K562 (cell line): Measurements from ENCODE around the gene KDELR3. TPM values are rescaled to one million over a fixed set of nuclear protein-coding genes. Genes with fewer than 3 reads are reported as not detected.

Source experiments
- CHD2 ChIP-seq: IDR thresholded peaks from 2 replicates; pipeline ENCODE4 v1.6.1; 2011; ENCODE audit warnings: low read depth, low read length
- E2F6 ChIP-seq, 2 experiments: IDR thresholded peaks; 2 replicates each; pipeline ENCODE4 v1.6.1; 2011; ENCODE audit warnings: borderline replicate concordance in 1 of 2, control low read depth in 1 of 2, low read depth in 1 of 2, low read length in 1 of 2, mild to moderate bottlenecking in 1 of 2, mixed read lengths in 1 of 2, moderate library complexity in 1 of 2; ENCODE audit not compliant: insufficient read depth in 1 of 2, insufficient read length in 1 of 2, poor library complexity in 1 of 2, severe bottlenecking in 1 of 2; ENCODE audit errors: extremely low read depth in 1 of 2
- ELK3 ChIP-seq: fragments of 450-650 bp; formaldehyde crosslinking; IDR thresholded peaks from 2 replicates; pipeline ENCODE4 v1.4.0; 2020; ENCODE audit warnings: mild to moderate bottlenecking
- FOXK2 ChIP-seq, 2 experiments: fragments of 450-650 bp; IDR thresholded peaks in 1 of 2; conservative IDR thresholded peaks in 1 of 2; 2 replicates each; pipeline ENCODE4 v1.6.1; 2016; ENCODE audit warnings: low read depth in 2 of 2, mild to moderate bottlenecking in 1 of 2
- HIVEP1 ChIP-seq: fragments of 250-450 bp; sonication (Bioruptor Pico); IDR thresholded peaks from 2 replicates; pipeline ENCODE4 v1.4.0; 2020; ENCODE audit warnings: mild to moderate bottlenecking
- HNRNPH1 ChIP-seq: fragments of 200-400 bp; formaldehyde crosslinking; optimal IDR thresholded peaks from 2 replicates; pipeline ENCODE3; 2017; ENCODE audit warnings: low read depth, mild to moderate bottlenecking, low read length, moderate library complexity
- MXD1 ChIP-seq: fragments of 250-450 bp; sonication (Bioruptor Pico); IDR thresholded peaks from 2 replicates; pipeline ENCODE4 v1.8.0; 2021; ENCODE audit warnings: borderline replicate concordance, mild to moderate bottlenecking, moderate library complexity; ENCODE audit not compliant: poor library complexity, severe bottlenecking
- NCOR1 ChIP-seq: fragments of 450-650 bp; IDR thresholded peaks from 2 replicates; pipeline ENCODE4 v1.6.1; 2016; ENCODE audit warnings: mild to moderate bottlenecking, moderate library complexity
- NEUROD1 ChIP-seq: fragments of 150-350 bp; IDR thresholded peaks from 2 replicates; pipeline ENCODE4 v1.6.1; 2014; ENCODE audit warnings: borderline replicate concordance, low read length, low read depth; ENCODE audit not compliant: partially characterized antibody
- NR0B1 ChIP-seq: fragments of 450-650 bp; IDR thresholded peaks from one replicate; pipeline ENCODE4 v1.6.1; 2018; ENCODE audit warnings: mild to moderate bottlenecking, moderate library complexity; ENCODE audit not compliant: partially characterized antibody
- PHB ChIP-seq: fragments of 250-450 bp; sonication (Bioruptor Pico); IDR thresholded peaks from 2 replicates; pipeline ENCODE4 v1.5.0; 2021
- PHF8 ChIP-seq: fragments of 200-600 bp; sonication (generic); IDR thresholded peaks from 2 replicates; pipeline ENCODE4 v1.6.1; 2012; ENCODE audit warnings: mixed run types, mild to moderate bottlenecking, inconsistent platforms, low read length, moderate library complexity, borderline replicate concordance
- POLR2G ChIP-seq: fragments of 200-400 bp; formaldehyde crosslinking; IDR thresholded peaks from 2 replicates; pipeline ENCODE4 v1.6.1; 2017; ENCODE audit warnings: low read depth, mild to moderate bottlenecking, antibody characterized with exemption, low read length, moderate library complexity
- PTBP1 ChIP-seq: fragments of 200-400 bp; formaldehyde crosslinking; IDR thresholded peaks from 2 replicates; pipeline ENCODE4 v1.6.1; 2017; ENCODE audit warnings: low read depth, low read length
- RBBP5 ChIP-seq: fragments of 200-600 bp; sonication (generic); IDR thresholded peaks from 2 replicates; pipeline ENCODE4 v1.6.1; 2012; ENCODE audit warnings: borderline replicate concordance, mild to moderate bottlenecking, low read length, control low read depth, inconsistent platforms; ENCODE audit not compliant: insufficient read depth, poor library complexity, severe bottlenecking
- RNF219 ChIP-seq: fragments of 250-450 bp; sonication (Bioruptor Pico); IDR thresholded peaks from 2 replicates; pipeline ENCODE4 v1.5.0; 2022; ENCODE audit warnings: mild to moderate bottlenecking
- SREBF1 ChIP-seq: fragments of 150-350 bp; IDR thresholded peaks from 2 replicates; pipeline ENCODE4 v1.6.1; 2014; ENCODE audit warnings: antibody characterized with exemption, low read depth, low read length, borderline replicate concordance
- TAL1 ChIP-seq: fragments of 450-650 bp; IDR thresholded peaks from 2 replicates; pipeline ENCODE4 v1.6.1; 2016; ENCODE audit warnings: mild to moderate bottlenecking
- ZBTB2 ChIP-seq: fragments of 450-650 bp; IDR thresholded peaks from 2 replicates; pipeline ENCODE4 v1.6.1; 2016; ENCODE audit warnings: antibody characterized with exemption
- polyA plus RNA-seq, 8 experiments: library from polyadenylated mRNA; depleted of rRNA in 4 of 8; stranded (reverse) in 5 of 8; unstranded in 3 of 8; fragments of >200 nt; fragmentation: Nextera tagmentation in 2 of 8; fragmentation: Illumina TruSeq in 1 of 8; extraction: Ambion mirVana in 2 of 8; extraction: Trizol in 1 of 8; gene quantifications; 2 replicates each; pipeline versions ENCODE4 v1.2.1 to v1.2.3, GENCODE V29; 2011 to 2014; ENCODE audit warnings: inconsistent platforms in 1 of 8, missing spikeins in 1 of 8
- total RNA-seq, 7 experiments: library from RNA; depleted of rRNA in 6 of 7; stranded (reverse); fragments of >200 nt in 6 of 7; fragmentation: Illumina TruSeq in 2 of 7; extraction: Trizol in 2 of 7; gene quantifications; 2 replicates each; pipeline versions ENCODE4 v1.2.1 to v1.2.3, GENCODE V29; 2011 to 2021; ENCODE audit warnings: low replicate concordance in 1 of 7

The KDELR3 gene
- total and polyA plus RNA-seq, 9 of the 15 experiments (the other 6 are each of a cell fraction or from before 2014, with no cell fraction given), result 7.1 to 44.8 (median 9.6) TPM

- TF ChIP-seq HNRNPH1, result no peak
- TF ChIP-seq PTBP1, result no peak
- TF ChIP-seq HIVEP1, result no peak
- no peak for TF ChIP-seq RNF219 (CRISPR knock-in tag)
- no peak for TF ChIP-seq TAL1
- TF ChIP-seq E2F6 (IDR thresholded peaks at IDR 0.05; ENCODE audit: borderline replicate concordance in 1 of 2, extremely low read depth in 1 of 2, insufficient read depth in 1 of 2, insufficient read length in 1 of 2, low read depth in 1 of 2, low read length in 1 of 2, poor library complexity in 1 of 2, severe bottlenecking in 1 of 2), result peak in 1 of 2 experiments; percentile 66
- no peak for TF ChIP-seq FOXK2 (conservative IDR thresholded peaks at IDR 0.05 in 1 of 2, IDR thresholded peaks at IDR 0.05 in 1 of 2; ENCODE audit: low read depth in 2 of 2)
- no peak for TF ChIP-seq NCOR1
- TF ChIP-seq POLR2G, result peak; percentile 71
- peak; percentile 28 for TF ChIP-seq RBBP5
- TF ChIP-seq CHD2, result peak; percentile 43; the same call in 1 of the 2 replicates
- no peak for TF ChIP-seq ELK3
- no peak for TF ChIP-seq MXD1 (CRISPR knock-in tag)
- TF ChIP-seq PHB, result no peak
- TF ChIP-seq NR0B1, result no peak
- peak; percentile 41; the same call in 1 of the 2 replicates for TF ChIP-seq PHF8
- peak; percentile 99 for TF ChIP-seq NEUROD1
- no peak for TF ChIP-seq SREBF1
- no peak for TF ChIP-seq ZBTB2
Measured at GRCh38 chr22:38455530-38456271, 12.2 kb upstream of the KDELR3 start (continued).
